Measurements from ENCODE around the gene DAB1.

DAB1 gene

DNA sequence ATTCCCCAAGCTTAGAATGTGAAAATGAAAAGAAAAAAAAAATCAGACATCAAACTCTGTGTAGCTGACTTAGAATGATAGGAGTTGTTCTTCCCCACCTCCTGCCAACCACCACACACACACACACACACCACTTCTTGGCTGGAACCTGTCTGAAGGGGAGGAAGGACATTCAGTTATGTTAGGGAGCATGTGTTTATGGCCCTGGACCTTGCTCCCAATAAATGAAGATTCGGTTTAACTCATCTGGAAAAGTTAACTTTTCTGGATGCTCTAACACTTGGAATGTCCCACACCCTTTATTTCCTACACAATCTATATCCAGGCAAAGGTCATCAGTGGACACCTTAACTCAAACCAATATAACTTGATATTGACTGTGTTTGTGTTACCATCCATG lies 112.4 kb downstream of the DAB1 start:
- no peak for TF ChIP-seq GABPA (IDR thresholded peaks at IDR 0.05; ENCODE audit: low read depth)
- no peak for DNase-seq (ENCODE audit: low read depth in 1 of 2, low spot score in 1 of 2)
- Histone ChIP-seq H3K4me3 (replicated peaks; ENCODE audit: insufficient read depth, low read length) (no peak overlapping the region), H3K27me3 (ENCODE audit: insufficient read depth, poor library complexity, severe bottlenecking) (no peaks in the 10 kb centered on the region), H3K27ac (replicated peaks) (no peak overlapping the region)

DNA sequence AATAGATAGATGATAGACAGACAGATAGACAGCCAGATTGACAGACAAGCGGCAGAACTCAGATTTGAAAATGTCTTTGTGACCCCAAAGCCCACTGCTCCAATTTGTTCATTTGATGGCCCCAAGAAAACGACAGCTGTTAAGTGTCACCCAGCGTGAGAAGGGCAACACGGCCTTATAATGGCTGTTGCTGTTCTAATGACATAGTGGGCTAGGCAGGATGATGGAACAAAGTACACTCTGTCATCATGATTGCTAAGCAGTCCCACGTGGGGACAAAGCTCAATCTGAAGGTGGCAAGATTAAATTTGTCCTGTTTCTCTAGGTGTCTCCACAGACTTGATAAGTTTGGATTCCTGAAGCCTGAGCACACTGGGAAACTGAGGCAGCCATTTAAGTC lies 112.9 kb downstream of the DAB1 start:
- no peak overlapping the region for H3K4me3 ChIP-seq (replicated peaks; ENCODE audit: insufficient read depth, low read length)
- TF ChIP-seq SPI1 (IDR thresholded peaks at IDR 0.05; ENCODE audit: borderline replicate concordance, low read depth): no peak
- no peak for TF ChIP-seq GABPA (IDR thresholded peaks at IDR 0.05; ENCODE audit: low read depth)
- TF ChIP-seq, protein P1, sequence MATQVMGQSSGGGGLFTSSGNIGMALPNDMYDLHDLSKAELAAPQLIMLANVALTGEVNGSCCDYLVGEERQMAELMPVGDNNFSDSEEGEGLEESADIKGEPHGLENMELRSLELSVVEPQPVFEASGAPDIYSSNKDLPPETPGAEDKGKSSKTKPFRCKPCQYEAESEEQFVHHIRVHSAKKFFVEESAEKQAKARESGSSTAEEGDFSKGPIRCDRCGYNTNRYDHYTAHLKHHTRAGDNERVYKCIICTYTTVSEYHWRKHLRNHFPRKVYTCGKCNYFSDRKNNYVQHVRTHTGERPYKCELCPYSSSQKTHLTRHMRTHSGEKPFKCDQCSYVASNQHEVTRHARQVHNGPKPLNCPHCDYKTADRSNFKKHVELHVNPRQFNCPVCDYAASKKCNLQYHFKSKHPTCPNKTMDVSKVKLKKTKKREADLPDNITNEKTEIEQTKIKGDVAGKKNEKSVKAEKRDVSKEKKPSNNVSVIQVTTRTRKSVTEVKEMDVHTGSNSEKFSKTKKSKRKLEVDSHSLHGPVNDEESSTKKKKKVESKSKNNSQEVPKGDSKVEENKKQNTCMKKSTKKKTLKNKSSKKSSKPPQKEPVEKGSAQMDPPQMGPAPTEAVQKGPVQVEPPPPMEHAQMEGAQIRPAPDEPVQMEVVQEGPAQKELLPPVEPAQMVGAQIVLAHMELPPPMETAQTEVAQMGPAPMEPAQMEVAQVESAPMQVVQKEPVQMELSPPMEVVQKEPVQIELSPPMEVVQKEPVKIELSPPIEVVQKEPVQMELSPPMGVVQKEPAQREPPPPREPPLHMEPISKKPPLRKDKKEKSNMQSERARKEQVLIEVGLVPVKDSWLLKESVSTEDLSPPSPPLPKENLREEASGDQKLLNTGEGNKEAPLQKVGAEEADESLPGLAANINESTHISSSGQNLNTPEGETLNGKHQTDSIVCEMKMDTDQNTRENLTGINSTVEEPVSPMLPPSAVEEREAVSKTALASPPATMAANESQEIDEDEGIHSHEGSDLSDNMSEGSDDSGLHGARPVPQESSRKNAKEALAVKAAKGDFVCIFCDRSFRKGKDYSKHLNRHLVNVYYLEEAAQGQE (IDR thresholded peaks at IDR 0.05; ENCODE audit: insufficient replicate concordance, low read depth): no peak
- TF ChIP-seq POLR2AphosphoS5 (IDR thresholded peaks at IDR 0.05; ENCODE audit: low read depth): no peak
- TF ChIP-seq, protein P2, sequence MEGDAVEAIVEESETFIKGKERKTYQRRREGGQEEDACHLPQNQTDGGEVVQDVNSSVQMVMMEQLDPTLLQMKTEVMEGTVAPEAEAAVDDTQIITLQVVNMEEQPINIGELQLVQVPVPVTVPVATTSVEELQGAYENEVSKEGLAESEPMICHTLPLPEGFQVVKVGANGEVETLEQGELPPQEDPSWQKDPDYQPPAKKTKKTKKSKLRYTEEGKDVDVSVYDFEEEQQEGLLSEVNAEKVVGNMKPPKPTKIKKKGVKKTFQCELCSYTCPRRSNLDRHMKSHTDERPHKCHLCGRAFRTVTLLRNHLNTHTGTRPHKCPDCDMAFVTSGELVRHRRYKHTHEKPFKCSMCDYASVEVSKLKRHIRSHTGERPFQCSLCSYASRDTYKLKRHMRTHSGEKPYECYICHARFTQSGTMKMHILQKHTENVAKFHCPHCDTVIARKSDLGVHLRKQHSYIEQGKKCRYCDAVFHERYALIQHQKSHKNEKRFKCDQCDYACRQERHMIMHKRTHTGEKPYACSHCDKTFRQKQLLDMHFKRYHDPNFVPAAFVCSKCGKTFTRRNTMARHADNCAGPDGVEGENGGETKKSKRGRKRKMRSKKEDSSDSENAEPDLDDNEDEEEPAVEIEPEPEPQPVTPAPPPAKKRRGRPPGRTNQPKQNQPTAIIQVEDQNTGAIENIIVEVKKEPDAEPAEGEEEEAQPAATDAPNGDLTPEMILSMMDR (IDR thresholded peaks at IDR 0.05; ENCODE audit: insufficient read depth, low read length): no peak
- no peaks in the 10 kb centered on the region for H3K27me3 ChIP-seq (ENCODE audit: insufficient read depth, poor library complexity, severe bottlenecking)
- no peak overlapping the region for H3K27ac ChIP-seq (replicated peaks)
- DNase-seq (ENCODE audit: low read depth in 1 of 2, low spot score in 1 of 2): no peak

DNA sequence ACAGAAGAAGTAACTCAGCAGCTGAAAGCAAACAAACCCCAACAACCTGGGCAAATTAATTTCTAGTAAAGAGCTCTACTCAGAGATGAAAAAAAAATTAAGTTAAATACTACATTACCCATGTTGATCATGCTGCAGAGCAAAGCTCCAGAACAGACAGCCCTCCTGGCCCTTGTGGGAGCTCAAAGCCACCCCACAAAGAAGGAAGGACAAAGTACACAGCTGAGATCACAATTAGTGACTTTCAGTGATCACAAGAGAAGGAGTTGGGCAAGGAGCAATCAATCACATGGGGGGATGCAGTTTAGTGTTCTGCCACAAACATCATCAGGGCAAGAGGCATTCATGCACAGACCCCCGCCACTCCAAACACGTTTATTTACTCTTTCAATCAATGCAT lies 114.2 kb downstream of the DAB1 start:
- Histone ChIP-seq H3K4me3 (replicated peaks; ENCODE audit: insufficient read depth, low read length) (no peak overlapping the region), H3K27ac (replicated peaks) (no peak overlapping the region), H3K27me3 (ENCODE audit: insufficient read depth, poor library complexity, severe bottlenecking) (no peaks in the 10 kb centered on the region)
- TF ChIP-seq GABPA (IDR thresholded peaks at IDR 0.05; ENCODE audit: low read depth): no peak
- TF ChIP-seq, protein P2 (IDR thresholded peaks at IDR 0.05; ENCODE audit: insufficient read depth, low read length): no peak
- TF ChIP-seq SPI1 (IDR thresholded peaks at IDR 0.05; ENCODE audit: borderline replicate concordance, low read depth): no peak
- TF ChIP-seq, protein P1 (IDR thresholded peaks at IDR 0.05; ENCODE audit: insufficient replicate concordance, low read depth): no peak
- no peak for TF ChIP-seq POLR2AphosphoS5 (IDR thresholded peaks at IDR 0.05; ENCODE audit: low read depth)
- no peak for DNase-seq (ENCODE audit: low read depth in 1 of 2, low spot score in 1 of 2)

DNA sequence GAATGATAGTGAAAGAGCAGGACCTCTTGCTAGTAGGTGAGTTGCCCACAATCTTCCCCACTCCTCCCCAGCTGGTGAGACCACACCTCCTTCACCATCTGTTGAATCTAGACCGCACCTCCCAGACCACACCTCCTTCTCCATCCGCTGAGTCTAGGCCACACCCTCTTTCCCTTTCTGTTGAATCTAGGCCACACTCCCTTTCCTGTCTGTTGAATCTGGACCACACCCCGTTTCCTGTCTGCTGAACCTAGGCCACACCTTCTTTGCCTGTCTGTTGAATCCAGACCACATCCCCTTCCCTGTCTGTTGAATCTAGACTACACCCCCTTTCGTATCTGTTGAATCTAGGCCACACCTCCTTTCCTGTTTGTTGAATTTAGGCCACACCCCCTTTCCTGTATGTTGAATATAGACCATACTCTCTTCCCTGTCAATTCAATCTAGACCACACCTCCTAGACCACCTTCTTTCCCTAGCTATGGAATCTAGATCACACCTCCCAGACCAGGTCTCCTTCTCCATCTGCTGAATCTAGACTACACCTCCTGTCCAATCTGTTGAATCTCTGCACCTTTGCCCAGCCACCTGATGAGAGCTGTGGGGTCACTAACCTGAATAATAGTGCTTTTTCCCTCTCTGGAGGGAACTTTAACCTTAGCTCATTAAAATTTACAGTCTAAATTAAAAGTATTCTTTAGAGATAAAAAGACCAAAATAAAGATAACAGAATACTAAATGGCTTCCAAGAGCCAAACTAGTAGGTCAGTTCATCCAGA lies 116.3 kb downstream of the DAB1 start:
- TF ChIP-seq, protein P1 (IDR thresholded peaks at IDR 0.05; ENCODE audit: insufficient replicate concordance, low read depth): no peak
- Histone ChIP-seq H3K27ac (replicated peaks) (no peak overlapping the region), H3K27me3 (ENCODE audit: insufficient read depth, poor library complexity, severe bottlenecking) (no peaks in the 10 kb centered on the region), H3K4me3 (replicated peaks; ENCODE audit: insufficient read depth, low read length) (no peak overlapping the region)
- peak; percentile 16 for DNase-seq (ENCODE audit: low read depth in 1 of 2, low spot score in 1 of 2)

All from HL-60 (cell line).